Lung (tissue), 12 donors: ENCODE data around the gene CDCA4. TPM values are rescaled to one million over a fixed set of nuclear protein-coding genes. Genes with fewer than 3 reads are reported as not detected.
"Not testable (repeated sequence)": the region's sequence is repeated elsewhere in the genome, so short reads cannot be mapped to it uniquely, and the experiment has no call there.

Experiments
- ATAC-seq: fragments of 200-7000 bp; cut with Tn5 transposase; one replicate; pipeline ENCODE4 v1.9.1; 2020; ENCODE audit warnings: moderate number of reproducible peaks; ENCODE audit not compliant: insufficient read depth, low FRiP score
- DNase-seq, 3 donors: peaks; one replicate each; pipeline ENCODE4 v3.0.0-alpha.2; 2013 to 2017
- H3K27ac ChIP-seq, 2 donors: one replicate each; pipeline ENCODE4 v1.5.1; 2013; ENCODE audit warnings: mild to moderate bottlenecking in 2 of 2, moderate library complexity in 2 of 2, control low read depth in 1 of 2, inconsistent platforms in 1 of 2, low read depth in 1 of 2, low read length in 1 of 2
- H3K27me3 ChIP-seq, 3 donors: one replicate each; pipeline ENCODE4 v1.5.1; 2013; ENCODE audit warnings: low read length in 2 of 3; ENCODE audit not compliant: control insufficient read depth in 3 of 3, insufficient read depth in 3 of 3
- H3K36me3 ChIP-seq, 4 donors: one replicate each; pipeline ENCODE4 v1.5.1; 2013; ENCODE audit warnings: low read length in 4 of 4, mild to moderate bottlenecking in 1 of 4, moderate library complexity in 1 of 4; ENCODE audit not compliant: control insufficient read depth in 4 of 4, insufficient read depth in 4 of 4
- H3K4me1 ChIP-seq, 5 donors: one replicate each; pipeline ENCODE4 v1.5.1; 2013; ENCODE audit warnings: low read length in 5 of 5, mild to moderate bottlenecking in 2 of 5, moderate library complexity in 1 of 5; ENCODE audit not compliant: control insufficient read depth in 5 of 5, insufficient read depth in 5 of 5
- H3K4me3 ChIP-seq: one replicate; pipeline ENCODE4 v1.5.1; 2013; ENCODE audit warnings: mild to moderate bottlenecking, control low read depth, moderate library complexity
- H3K9ac ChIP-seq, 2 donors: one replicate each; pipeline ENCODE4 v1.5.1; 2013; ENCODE audit warnings: low read length in 2 of 2, control low read depth in 1 of 2; ENCODE audit not compliant: insufficient read depth in 1 of 2
- H3K9me3 ChIP-seq, 4 donors: one replicate each; pipeline ENCODE4 v1.5.1; 2013; ENCODE audit warnings: low read length in 3 of 4, mild to moderate bottlenecking in 1 of 4, moderate library complexity in 1 of 4; ENCODE audit not compliant: control insufficient read depth in 4 of 4, insufficient read depth in 3 of 4
- WGBS, 2 donors: extraction: QIAGEN DNeasy Blood & Tissue Kit; methylation state at CpG; one replicate each; pipeline ENCODE4 v1.1.7; 2013; 5-methylcytosine and 5-hydroxymethylcytosine counted together
- polyA plus RNA-seq, 2 donors: library from polyadenylated mRNA; stranded (reverse); fragments of 200-250 nt; gene quantifications; one replicate each; pipeline ENCODE4 v1.2.1, GENCODE V29; 2013
- total RNA-seq, 2 donors: library from RNA; depleted of rRNA in 1 of 2; stranded (reverse); fragments of >200 nt in 1 of 2; gene quantifications; one replicate each; pipeline ENCODE4 v1.2.1, GENCODE V29; 2014 to 2021
- TF ChIP-seq, protein P1 (sequence below): IDR thresholded peaks from 2 replicates; pipeline ENCODE4 v1.5.1; 2012; ENCODE audit warnings: mild to moderate bottlenecking; ENCODE audit errors: control extremely low read depth, extremely low read depth
- donor health status: control.
- donor health status: control.
- donor health status: Bipolar disorder and iron deficiency.
- donor health status: healthy.
- donor health status: DM: yes; HTN: yes; CAD: no.

The CDCA4 gene
- total and polyA plus RNA-seq, 4 donors, result 7.5 to 9.8 (median 8.2) TPM

DNA sequence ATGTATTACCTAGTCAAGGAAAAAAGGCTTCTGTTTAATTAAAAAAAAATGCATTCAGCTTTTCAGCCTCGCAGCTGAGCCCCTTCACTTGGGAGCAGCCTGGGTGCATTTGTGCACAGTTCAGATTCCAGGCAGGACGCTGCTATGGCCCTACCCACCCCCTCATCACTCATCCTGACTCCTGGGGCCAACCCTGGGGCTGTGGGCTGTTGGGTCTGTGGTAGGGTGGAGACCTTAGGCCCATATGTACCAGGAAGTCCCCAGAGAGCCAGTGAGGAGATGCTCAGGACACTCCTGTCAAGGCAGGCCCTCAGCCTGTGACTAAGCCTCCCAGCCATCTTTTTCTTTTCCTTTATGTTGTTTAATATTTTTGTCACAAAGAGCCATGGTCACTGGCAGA lies 9.3 kb upstream of the CDCA4 start:
- DNase-seq (no peak), ATAC-seq (no peak)
- Histone ChIP-seq H3K27me3 (peaks cover 0 to 28% (median 18%) of the 10 kb centered on the region in 3 donors), H3K36me3 (no peaks in the 10 kb centered on the region), H3K9ac (no peak overlapping the region), H3K4me3 (no peak overlapping the region), H3K4me1 (peaks cover 0 to 3% (median 0%) of the 10 kb centered on the region in 5 donors), H3K9me3 (no peaks in the 10 kb centered on the region), H3K27ac (no peak overlapping the region)
- TF ChIP-seq, protein P1, sequence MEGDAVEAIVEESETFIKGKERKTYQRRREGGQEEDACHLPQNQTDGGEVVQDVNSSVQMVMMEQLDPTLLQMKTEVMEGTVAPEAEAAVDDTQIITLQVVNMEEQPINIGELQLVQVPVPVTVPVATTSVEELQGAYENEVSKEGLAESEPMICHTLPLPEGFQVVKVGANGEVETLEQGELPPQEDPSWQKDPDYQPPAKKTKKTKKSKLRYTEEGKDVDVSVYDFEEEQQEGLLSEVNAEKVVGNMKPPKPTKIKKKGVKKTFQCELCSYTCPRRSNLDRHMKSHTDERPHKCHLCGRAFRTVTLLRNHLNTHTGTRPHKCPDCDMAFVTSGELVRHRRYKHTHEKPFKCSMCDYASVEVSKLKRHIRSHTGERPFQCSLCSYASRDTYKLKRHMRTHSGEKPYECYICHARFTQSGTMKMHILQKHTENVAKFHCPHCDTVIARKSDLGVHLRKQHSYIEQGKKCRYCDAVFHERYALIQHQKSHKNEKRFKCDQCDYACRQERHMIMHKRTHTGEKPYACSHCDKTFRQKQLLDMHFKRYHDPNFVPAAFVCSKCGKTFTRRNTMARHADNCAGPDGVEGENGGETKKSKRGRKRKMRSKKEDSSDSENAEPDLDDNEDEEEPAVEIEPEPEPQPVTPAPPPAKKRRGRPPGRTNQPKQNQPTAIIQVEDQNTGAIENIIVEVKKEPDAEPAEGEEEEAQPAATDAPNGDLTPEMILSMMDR, result no peak
- 83 to 91% methylated on average over 2 of the region's 2 CpGs for WGBS, 2 donors

DNA sequence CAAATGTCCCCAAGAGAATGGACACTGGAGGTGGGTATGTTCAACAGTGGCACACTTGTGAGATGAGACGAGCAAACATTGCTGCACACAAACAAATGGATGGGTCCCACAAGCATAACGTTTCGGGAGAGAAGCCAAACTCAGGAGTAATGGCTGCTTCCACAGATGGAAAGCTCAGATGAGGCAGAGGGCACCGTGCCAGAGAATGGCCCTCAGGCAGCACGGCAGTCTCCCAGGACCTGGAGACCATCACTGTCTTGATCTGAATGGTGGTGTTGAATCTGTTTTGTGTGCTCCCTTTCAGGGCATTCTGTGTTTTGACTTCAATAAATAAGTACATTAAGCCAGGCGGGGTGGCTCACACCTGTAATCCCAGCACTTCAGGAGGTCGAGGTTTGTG lies 8.5 kb upstream of the CDCA4 start:
- H3K36me3 ChIP-seq, result no peaks in the 10 kb centered on the region
- H3K27me3 ChIP-seq, result peaks cover 0 to 27% (median 18%) of the 10 kb centered on the region in 3 donors
- ATAC-seq (no peak), DNase-seq (no peak)
- TF ChIP-seq, protein P1, result no peak
- no peak overlapping the region for H3K4me3 ChIP-seq
- H3K9me3 ChIP-seq, result no peaks in the 10 kb centered on the region
- H3K9ac ChIP-seq, result no peak overlapping the region
- 80 to 90% methylated on average over 7 of the region's 7 CpGs for WGBS, 2 donors
- no peak overlapping the region for H3K27ac ChIP-seq
- peaks cover 0 to 3% (median 0%) of the 10 kb centered on the region in 5 donors for H3K4me1 ChIP-seq

DNA sequence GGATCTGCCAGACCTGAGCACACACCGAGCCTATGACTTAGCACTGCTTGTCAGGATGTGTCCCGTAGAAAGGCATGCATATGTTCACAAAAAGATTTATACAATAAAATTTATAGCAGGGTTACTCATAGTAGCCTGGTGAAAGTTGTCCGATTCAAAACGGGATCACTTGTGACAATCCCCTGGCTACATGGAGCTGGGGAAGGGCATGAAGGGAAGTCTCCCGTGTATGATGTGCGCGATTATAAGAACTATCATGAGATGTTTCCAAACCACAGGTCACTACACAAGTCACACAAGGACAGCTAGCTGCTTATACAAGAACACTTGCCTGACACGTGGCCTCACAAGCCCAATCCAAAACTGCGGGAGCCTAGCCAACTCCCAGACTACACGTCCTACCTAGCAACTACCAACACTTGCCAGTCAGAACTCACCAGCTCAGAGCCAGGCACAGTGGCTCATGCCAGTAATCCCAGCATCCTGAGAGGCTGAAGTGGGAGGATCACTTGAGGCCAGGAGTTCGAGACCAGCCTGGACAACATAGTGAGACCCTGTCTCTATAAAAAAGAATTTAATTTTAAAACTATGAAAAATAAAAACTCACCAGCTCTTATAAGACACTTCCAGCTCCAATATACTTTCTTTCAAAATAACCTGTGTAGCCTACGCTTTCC lies 7.5 kb upstream of the CDCA4 start:
- TF ChIP-seq, protein P1, result no peak
- Histone ChIP-seq H3K4me1 (peaks cover 0 to 3% (median 0%) of the 10 kb centered on the region in 5 donors), H3K36me3 (no peaks in the 10 kb centered on the region), H3K27ac (no peak overlapping the region), H3K9me3 (no peaks in the 10 kb centered on the region), H3K9ac (no peak overlapping the region), H3K4me3 (no peak overlapping the region), H3K27me3 (peaks cover 0 to 17% (median 8%) of the 10 kb centered on the region in 3 donors)
- WGBS, 2 donors, result 87% methylated on average over 12 of the region's 12 CpGs
- no peak for DNase-seq
- ATAC-seq, result no peak

DNA sequence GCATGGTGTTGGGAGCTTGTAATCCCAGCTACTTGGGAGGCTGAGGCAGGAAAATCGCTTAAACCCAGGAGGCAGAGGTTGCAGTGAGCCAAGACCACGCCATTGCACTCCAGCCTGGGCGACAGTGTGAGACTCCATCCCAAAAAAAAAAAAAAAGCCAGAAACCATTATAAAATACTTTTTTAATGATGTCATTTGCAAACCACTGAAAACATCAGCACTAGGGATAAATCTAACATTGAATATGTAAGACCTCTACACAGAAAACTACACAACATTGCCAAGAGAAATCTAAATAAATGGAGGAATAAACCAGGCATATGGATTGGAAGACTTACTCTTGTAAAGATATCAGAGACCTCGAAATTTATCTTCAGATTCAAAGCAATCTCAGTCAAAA lies 6.8 kb upstream of the CDCA4 start:
- H3K9me3 ChIP-seq, ATAC-seq, H3K4me3 ChIP-seq, H3K4me1 ChIP-seq, H3K36me3 ChIP-seq, H3K27ac ChIP-seq, H3K9ac ChIP-seq, DNase-seq: not testable (repeated sequence)
- WGBS, 2 donors, result 83 to 86% methylated on average over 4 of the region's 4 CpGs
- H3K27me3 ChIP-seq, result peaks cover 0 to 11% (median 2%) of the 10 kb centered on the region in 3 donors
